Mesenchymal stem cell (in vitro differentiated cells and primary cell): ENCODE measurements around the gene CCDC137.

Experiments used
- DNase-seq: peaks from one replicate; pipeline ENCODE4 v3.0.0-alpha.2; 2013
- H2AFZ ChIP-seq: one replicate; pipeline ENCODE4 v1.6.1; 2013; ENCODE audit warnings: low read depth, mild to moderate bottlenecking, control low read depth, inconsistent platforms, low read length, moderate library complexity
- H2AK5ac ChIP-seq: 2 replicates; pipeline ENCODE4 v1.6.1; 2013; ENCODE audit warnings: low read length, moderate library complexity, mild to moderate bottlenecking, inconsistent platforms; ENCODE audit not compliant: severe bottlenecking
- H2BK120ac ChIP-seq: one replicate; pipeline ENCODE4 v1.6.1; 2013; ENCODE audit warnings: low read depth, mild to moderate bottlenecking, inconsistent platforms, low read length, moderate library complexity
- H2BK12ac ChIP-seq, 2 experiments: one replicate each; pipeline ENCODE4 v1.6.1; 2013; ENCODE audit warnings: inconsistent platforms in 2 of 2, low read length in 2 of 2, mild to moderate bottlenecking in 2 of 2, moderate library complexity in 2 of 2, control low read depth in 1 of 2
- H2BK15ac ChIP-seq: one replicate; pipeline ENCODE4 v1.6.1; 2013; ENCODE audit warnings: mild to moderate bottlenecking, low read depth, inconsistent platforms; ENCODE audit not compliant: poor library complexity, severe bottlenecking
- H2BK5ac ChIP-seq: 2 replicates; pipeline ENCODE4 v1.6.1; 2013; ENCODE audit warnings: low read depth, mild to moderate bottlenecking, low read length, control low read depth, inconsistent platforms; ENCODE audit not compliant: poor library complexity, severe bottlenecking
- H3K14ac ChIP-seq, 2 experiments: one replicate each; pipeline ENCODE4 v1.6.1; 2013; ENCODE audit warnings: inconsistent platforms in 2 of 2, low read length in 2 of 2, control low read depth in 1 of 2, mild to moderate bottlenecking in 1 of 2, moderate library complexity in 1 of 2
- H3K18ac ChIP-seq, 2 experiments: one replicate each; pipeline ENCODE4 v1.6.1; 2013; ENCODE audit warnings: inconsistent platforms in 2 of 2, low read length in 2 of 2, control low read depth in 1 of 2, low read depth in 1 of 2, mild to moderate bottlenecking in 1 of 2
- H3K23ac ChIP-seq, 2 experiments: one replicate each; pipeline ENCODE4 v1.6.1; 2013; ENCODE audit warnings: inconsistent platforms in 2 of 2, low read length in 2 of 2, mild to moderate bottlenecking in 2 of 2, moderate library complexity in 2 of 2, control low read depth in 1 of 2
- H3K27ac ChIP-seq: 2 replicates; pipeline ENCODE4 v1.5.1; 2013; ENCODE audit warnings: mild to moderate bottlenecking, moderate library complexity, low read length, control low read depth, inconsistent platforms; ENCODE audit not compliant: poor library complexity, severe bottlenecking
- H3K27me3 ChIP-seq, 2 experiments: 2 replicates each; pipeline versions ENCODE4 v1.6.1 to v1.7.0; 2013; ENCODE audit warnings: low read length in 2 of 2, mild to moderate bottlenecking in 2 of 2, moderate library complexity in 2 of 2, control low read depth in 1 of 2, inconsistent platforms in 1 of 2; ENCODE audit not compliant: control insufficient read depth in 1 of 2, insufficient read depth in 1 of 2
- H3K36me3 ChIP-seq, 2 experiments: 2 replicates each; pipeline versions ENCODE4 v1.6.1 to v1.7.0; 2013; ENCODE audit warnings: low read length in 2 of 2, control low read depth in 1 of 2, inconsistent platforms in 1 of 2, low read depth in 1 of 2, mild to moderate bottlenecking in 1 of 2; ENCODE audit not compliant: insufficient read depth in 2 of 2, control insufficient read depth in 1 of 2
- H3K4ac ChIP-seq, 2 experiments: one replicate each; pipeline ENCODE4 v1.6.1; 2013; ENCODE audit warnings: inconsistent platforms in 2 of 2, low read length in 2 of 2, mild to moderate bottlenecking in 2 of 2, moderate library complexity in 2 of 2, control low read depth in 1 of 2, low read depth in 1 of 2
- H3K4me1 ChIP-seq: 2 replicates; pipeline ENCODE4 v1.6.1; 2013; ENCODE audit warnings: low read depth, low read length, control low read depth; ENCODE audit not compliant: control insufficient read depth, insufficient read depth
- H3K4me2 ChIP-seq: 2 replicates; pipeline ENCODE4 v1.6.1; 2013; ENCODE audit warnings: low read length, mild to moderate bottlenecking, inconsistent platforms; ENCODE audit not compliant: poor library complexity, severe bottlenecking
- H3K4me3 ChIP-seq, 2 experiments: 2 replicates each; pipeline versions ENCODE4 v1.5.1 to v1.7.0; 2013; ENCODE audit warnings: low read length in 2 of 2, mild to moderate bottlenecking in 2 of 2, control low read depth in 1 of 2, low read depth in 1 of 2; ENCODE audit not compliant: insufficient read depth in 1 of 2
- H3K79me1 ChIP-seq: replicated peaks from 2 replicates; pipeline ENCODE4 v1.6.1; 2013; ENCODE audit warnings: mild to moderate bottlenecking, control low read depth, low read length, inconsistent platforms; ENCODE audit not compliant: poor library complexity, severe bottlenecking
- H3K9ac ChIP-seq: 2 replicates; pipeline ENCODE4 v1.7.0; 2013; ENCODE audit warnings: mild to moderate bottlenecking, low read length, moderate library complexity
- H3K9me3 ChIP-seq: 2 replicates; pipeline ENCODE4 v1.7.0; 2013; ENCODE audit warnings: mild to moderate bottlenecking, low read length; ENCODE audit not compliant: control insufficient read depth
- H4K8ac ChIP-seq: one replicate; pipeline ENCODE4 v1.6.1; 2013; ENCODE audit warnings: inconsistent platforms, mild to moderate bottlenecking, low read length, moderate library complexity
- H4K91ac ChIP-seq: one replicate; pipeline ENCODE4 v1.6.1; 2013; ENCODE audit warnings: mild to moderate bottlenecking, low read length, inconsistent platforms
- WGBS: methylation state at CpG from one replicate; pipeline ENCODE4 v1.1.7; 2013; ENCODE audit warnings: mixed read lengths; 5-methylcytosine and 5-hydroxymethylcytosine counted together
- small RNA-seq: library from polyadenylated mRNA; stranded (forward); fragments of <200 nt; extraction: miRNeasy Mini kit (QIAGEN cat#:217004); gene quantifications from one replicate; pipeline ENCODE3, GENCODE V24; 2013; ENCODE audit warnings: low read depth

CCDC137 gene

DNA sequence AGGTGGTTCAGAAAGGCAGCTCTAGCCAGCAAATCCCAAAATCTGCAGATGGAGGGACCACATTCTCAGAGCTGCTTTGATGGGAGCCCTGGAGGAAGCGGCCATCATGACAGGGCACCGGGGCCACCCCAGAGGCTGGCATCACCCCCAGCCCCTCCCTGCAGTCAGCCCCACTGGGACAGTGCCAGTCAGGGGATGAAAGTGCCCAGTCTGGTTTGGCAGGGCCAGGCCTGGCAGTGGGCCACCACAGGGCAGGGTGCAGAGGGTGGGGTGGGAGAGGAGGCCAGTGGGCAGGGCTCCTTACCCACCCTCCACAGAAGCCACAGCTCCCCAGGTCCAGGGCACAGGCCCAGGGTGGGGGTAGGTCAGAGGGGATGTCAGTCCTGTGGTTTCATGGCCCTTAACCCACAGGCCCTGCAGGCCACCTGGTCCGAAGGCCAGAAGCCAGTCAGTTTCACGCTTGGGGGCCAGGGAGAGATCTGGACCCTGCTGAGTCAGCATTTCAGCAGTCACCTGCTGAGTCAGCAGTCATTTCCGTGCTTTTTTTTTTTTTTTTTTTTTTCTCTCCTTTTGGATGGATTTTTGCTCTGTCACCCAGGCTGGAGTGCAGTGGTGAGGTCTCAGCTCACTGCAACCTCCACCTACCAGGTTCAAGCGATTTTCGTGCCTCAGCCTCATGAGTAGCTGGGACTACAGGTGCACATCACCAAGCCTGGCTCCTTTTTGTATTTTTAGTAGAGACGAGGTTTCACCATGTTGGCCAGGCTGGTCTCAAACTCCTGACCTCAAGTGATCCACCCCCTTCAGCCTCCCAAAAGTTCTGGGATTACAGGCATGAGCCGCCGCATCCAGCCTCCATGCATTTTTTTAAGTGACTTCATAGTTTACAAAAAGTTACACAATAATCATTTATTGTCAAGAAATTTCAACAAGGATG, 55.9 kb downstream of the CCDC137 start:
- no peak overlapping the region for H2BK15ac ChIP-seq
- H2AK5ac ChIP-seq = no peak overlapping the region
- no peak overlapping the region for H4K8ac ChIP-seq
- peak overlapping the region in 1 of 2 experiments; percentile 13 for H3K14ac ChIP-seq
- H3K27me3 ChIP-seq = no peaks in the 10 kb centered on the region
- H3K27ac ChIP-seq = no peak overlapping the region
- H2BK120ac ChIP-seq = no peak overlapping the region
- no peak overlapping the region for H3K4ac ChIP-seq
- no peak overlapping the region for H3K9ac ChIP-seq
- H3K18ac ChIP-seq = peak overlapping the region in 1 of 2 experiments; percentile 37
- no peak overlapping the region for H4K91ac ChIP-seq
- H3K36me3 ChIP-seq = peaks cover 0 to 26% of the 10 kb centered on the region in 2 experiments
- H3K79me1 ChIP-seq = no peaks in the 10 kb centered on the region
- H3K4me1 ChIP-seq = peaks cover 8% of the 10 kb centered on the region
- H3K4me2 ChIP-seq = no peak overlapping the region
- H3K9me3 ChIP-seq = no peaks in the 10 kb centered on the region
- DNase-seq = no peak
- H3K4me3 ChIP-seq = no peak overlapping the region
- no peak overlapping the region for H2BK12ac ChIP-seq
- no peak overlapping the region for H3K23ac ChIP-seq
- H2AFZ ChIP-seq = no peak overlapping the region
- no peak overlapping the region for H2BK5ac ChIP-seq
- WGBS = 72% methylated on average over 10 of the region's 10 CpGs

Small RNA genes lying within 50 kb of the gene (small RNA-seq; reads per million reads assigned to genes)
- 1.2 reads per million for gene MIR6786
